K562 (cell line): ENCODE measurements around the gene RERE. TPM values are rescaled to one million over a fixed set of nuclear protein-coding genes. Genes with fewer than 3 reads are reported as not detected.

ENCODE experiments used
- ATAC-seq: fragments of 200-7000 bp; cut with Tn5 transposase; 3 replicates; pipeline ENCODE4 v1.9.1; 2020; ENCODE audit warnings: moderate library complexity
- BruUV-seq: library from RNA; stranded (reverse); fragments of 400-500 nt; replicated peaks from 2 replicates; lab custom pipeline; 2021; lab: Mats Ljungman, UMichigan
- CTCF ChIA-PET: fragments of 300-600 bp; formaldehyde crosslinking; extraction: SDS; loops from one replicate; lab custom pipeline; 2021; ENCODE audit warnings: low intra/inter-chr PET ratio; lab: Yijun Ruan, JAX
- POLR2A ChIA-PET: fragments of 300-600, 350-650 bp; sonication (Branson Sonifier 250); formaldehyde crosslinking; extraction: SDS; loops from one replicate; lab custom pipeline; 2021; ENCODE audit warnings: antibody characterized with exemption, inconsistent platforms; lab: Yijun Ruan, JAX
- DNase-seq, 4 experiments: peaks; one replicate each; pipeline versions ENCODE4 v3.0.0 to v3.0.0-alpha.2; 2011 to 2018; ENCODE audit warnings: low spot score in 3 of 4, mixed read lengths in 3 of 4; ENCODE audit errors: extremely low read depth in 1 of 4
- FAIRE-seq: peaks from 2 replicates; lab custom pipeline; 2011; peaks lifted over from hg19 to GRCh38; lab: Jason Lieb, UNC
- H2AFZ ChIP-seq: 2 replicates; pipeline ENCODE4 v1.6.0; 2011; ENCODE audit warnings: low read depth, low read length, control low read depth, inconsistent platforms
- H3K27ac ChIP-seq: fragments of 200-600 bp; 3 replicates; pipeline ENCODE4 v1.8.0; 2011; ENCODE audit warnings: low read depth, mild to moderate bottlenecking, control low read depth, inconsistent platforms, low read length, moderate library complexity, mixed read lengths; ENCODE audit errors: extremely low read depth
- H3K27me3 ChIP-seq, 2 experiments: fragments of 300-600 bp in 1 of 2; 2 replicates in 1 of 2; 3 replicates in 1 of 2; pipeline versions ENCODE4 v1.6.0 to v1.8.0; 2011; ENCODE audit warnings: inconsistent platforms in 2 of 2, low read length in 2 of 2, mild to moderate bottlenecking in 1 of 2, mixed read lengths in 1 of 2, moderate library complexity in 1 of 2; ENCODE audit not compliant: control insufficient read depth in 2 of 2, insufficient read depth in 2 of 2
- H3K36me3 ChIP-seq: fragments of 300-600 bp; 3 replicates; pipeline ENCODE4 v1.8.0; 2011; ENCODE audit warnings: mild to moderate bottlenecking, low read length, inconsistent platforms; ENCODE audit not compliant: control insufficient read depth, insufficient read depth
- H3K4me1 ChIP-seq, 2 experiments: fragments of 200-600 bp in 1 of 2; replicated peaks in 1 of 2; 2 replicates in 1 of 2; 3 replicates in 1 of 2; pipeline versions ENCODE4 v1.5.1 to v1.8.0; 2011; ENCODE audit warnings: inconsistent platforms in 2 of 2, low read length in 2 of 2, mild to moderate bottlenecking in 1 of 2, mixed read lengths in 1 of 2, moderate library complexity in 1 of 2; ENCODE audit not compliant: control insufficient read depth in 2 of 2, insufficient read depth in 2 of 2
- H3K4me2 ChIP-seq: 2 replicates; pipeline ENCODE4 v1.6.1; 2011; ENCODE audit warnings: low read length, control low read depth, inconsistent platforms, mixed read lengths; ENCODE audit not compliant: insufficient read depth
- H3K4me3 ChIP-seq: fragments of 200-600 bp; sonication (generic), shearing (Covaris generic); 2 replicates; pipeline ENCODE4 v1.5.1; 2016; ENCODE audit warnings: control low read depth, inconsistent platforms
- H3K79me2 ChIP-seq: fragments of 200-600 bp; 3 replicates; pipeline ENCODE4 v1.8.0; 2011; ENCODE audit warnings: low read length, inconsistent platforms; ENCODE audit not compliant: control insufficient read depth, insufficient read depth
- H3K9ac ChIP-seq, 2 experiments: 2 replicates each; pipeline versions ENCODE4 v1.6.0 to v1.6.1; 2011; ENCODE audit warnings: low read depth in 2 of 2, low read length in 2 of 2, control low read depth in 1 of 2, inconsistent platforms in 1 of 2, mild to moderate bottlenecking in 1 of 2, mixed read lengths in 1 of 2; ENCODE audit not compliant: insufficient read depth in 1 of 2
- H3K9me1 ChIP-seq: one replicate; pipeline ENCODE4 v1.6.0; 2011; ENCODE audit warnings: inconsistent platforms, mild to moderate bottlenecking, low read length, moderate library complexity; ENCODE audit not compliant: control insufficient read depth, insufficient read depth
- H3K9me3 ChIP-seq: replicated peaks from 2 replicates; pipeline ENCODE4 v1.5.1; 2011; ENCODE audit warnings: low read depth, low read length, inconsistent platforms; ENCODE audit not compliant: control insufficient read depth, insufficient read depth
- H4K20me1 ChIP-seq: replicated peaks from 2 replicates; pipeline ENCODE4 v1.6.1; 2011; ENCODE audit warnings: low read length, inconsistent platforms, mixed read lengths; ENCODE audit not compliant: control insufficient read depth, insufficient read depth
- CBX8 ChIP-seq: fragments of 200-600 bp; sonication (generic); IDR thresholded peaks from 2 replicates; pipeline ENCODE4 v1.6.1; 2012; ENCODE audit warnings: borderline replicate concordance, mixed run types, low read depth, mild to moderate bottlenecking, moderate library complexity, mixed read lengths, low read length, control low read depth, inconsistent platforms; ENCODE audit not compliant: poor library complexity, severe bottlenecking; ENCODE audit errors: extremely low read depth
- CHD4 ChIP-seq: fragments of 200-600 bp; sonication (generic); IDR thresholded peaks from 3 replicates; pipeline ENCODE4 v1.6.1; 2012; ENCODE audit warnings: low read depth, mild to moderate bottlenecking, mixed read lengths, low read length, inconsistent platforms; ENCODE audit not compliant: insufficient read depth, insufficient replicate concordance, poor library complexity, severe bottlenecking
- CREM ChIP-seq: IDR thresholded peaks from 2 replicates; pipeline ENCODE4 v1.6.1; 2014; ENCODE audit warnings: antibody characterized with exemption, low read depth
- EHMT2 ChIP-seq: fragments of 450-650 bp; IDR thresholded peaks from 2 replicates; pipeline ENCODE4 v1.6.1; 2018; ENCODE audit warnings: antibody characterized with exemption
- ETV6 ChIP-seq, 3 experiments: fragments of 150-350 bp in 1 of 3; sonication (generic) in 1 of 3; formaldehyde crosslinking in 1 of 3; IDR thresholded peaks; 2 replicates each; pipeline versions ENCODE4 v1.6.1 to v1.8.0; 2014 to 2022; ENCODE audit warnings: borderline replicate concordance in 2 of 3, low read depth in 2 of 3, antibody characterized with exemption in 1 of 3, low read length in 1 of 3, mild to moderate bottlenecking in 1 of 3, missing genetic modification reagents in 1 of 3
- FOXJ2 ChIP-seq: fragments of 200-800 bp; sonication (Bioruptor generic); IDR thresholded peaks from 2 replicates; pipeline ENCODE4 v1.6.1; 2016; ENCODE audit warnings: missing genetic modification characterization, missing compliant biosample characterization
- GTF2A2 ChIP-seq: IDR thresholded peaks from 2 replicates; pipeline ENCODE4 v1.6.1; 2016; ENCODE audit warnings: mild to moderate bottlenecking, missing genetic modification characterization, missing compliant biosample characterization
- JUND ChIP-seq, 2 experiments: IDR thresholded peaks; 2 replicates in 1 of 2; 3 replicates in 1 of 2; pipeline ENCODE4 v1.6.1; 2011; ENCODE audit warnings: borderline replicate concordance in 2 of 2, low read depth in 2 of 2, low read length in 2 of 2, improper control_type of control experiment in 1 of 2, missing biosample characterization in 1 of 2, missing genetic modification characterization in 1 of 2, missing genetic modification reagents in 1 of 2
- MXD1 ChIP-seq: fragments of 250-450 bp; sonication (Bioruptor Pico); IDR thresholded peaks from 2 replicates; pipeline ENCODE4 v1.8.0; 2021; ENCODE audit warnings: borderline replicate concordance, mild to moderate bottlenecking, moderate library complexity; ENCODE audit not compliant: poor library complexity, severe bottlenecking
- PCBP1 ChIP-seq: fragments of 200-400 bp; formaldehyde crosslinking; IDR thresholded peaks from 2 replicates; pipeline ENCODE4 v1.6.1; 2018; ENCODE audit warnings: mild to moderate bottlenecking, low read depth, low read length; ENCODE audit not compliant: poor library complexity, severe bottlenecking
- RUNX1 ChIP-seq: sonication (generic); IDR thresholded peaks from 2 replicates; pipeline ENCODE4 v1.6.1; 2016; ENCODE audit warnings: antibody characterized with exemption, low read depth
- SMAD1 ChIP-seq: fragments of 150-350 bp; IDR thresholded peaks from 2 replicates; pipeline ENCODE4 v1.6.1; 2014; ENCODE audit warnings: low read length, low read depth; ENCODE audit not compliant: partially characterized antibody
- SRSF3 ChIP-seq: fragments of 200-400 bp; formaldehyde crosslinking; IDR thresholded peaks from 2 replicates; pipeline ENCODE4 v1.6.1; 2016; ENCODE audit warnings: mild to moderate bottlenecking, low read length, moderate library complexity; ENCODE audit not compliant: insufficient read depth
- TEAD2 ChIP-seq: fragments of 450-650 bp; IDR thresholded peaks from 2 replicates; pipeline ENCODE4 v1.6.1; 2016; ENCODE audit warnings: missing genetic modification characterization, control low read depth, missing compliant biosample characterization
- ZKSCAN3 ChIP-seq: fragments of 250-450 bp; sonication (Bioruptor Pico); IDR thresholded peaks from 2 replicates; pipeline ENCODE4 v1.4.0; 2020
- ZNF280B ChIP-seq: fragments of 250-450 bp; sonication (Bioruptor Pico); IDR thresholded peaks from 2 replicates; pipeline ENCODE4 v1.5.1; 2021; ENCODE audit warnings: mild to moderate bottlenecking
- ZNF431 ChIP-seq: sonication (generic); formaldehyde crosslinking; IDR thresholded peaks from 2 replicates; pipeline ENCODE4 v1.8.0; 2022; ENCODE audit warnings: mild to moderate bottlenecking, missing genetic modification reagents
- ZNF780A ChIP-seq: fragments of 250-450 bp; sonication (Bioruptor Pico); IDR thresholded peaks from 2 replicates; pipeline ENCODE4 v1.5.0; 2021; ENCODE audit warnings: mild to moderate bottlenecking
- ZZZ3 ChIP-seq: fragments of 450-650 bp; IDR thresholded peaks from 2 replicates; pipeline ENCODE4 v1.6.1; 2016; ENCODE audit warnings: antibody characterized with exemption, mild to moderate bottlenecking, moderate library complexity
- WGBS: fragments of 100-300 bp; shearing (Covaris generic); methylation state at CpG from one replicate; pipeline ENCODE4 v1.1.6; 2016; ENCODE audit warnings: low coverage, mixed read lengths; ENCODE audit not compliant: insufficient coverage; ENCODE audit errors: missing lambda C conversion rate; 5-methylcytosine and 5-hydroxymethylcytosine counted together
- in situ Hi-C: fragments of 300-500 bp; cut with MboI; formaldehyde crosslinking; loops from 4 replicates; pipeline ENCODE4 v1.15.0; 2018; ENCODE audit warnings: inconsistent platforms, mixed read lengths
- intact Hi-C: fragments of 100-400 bp; cut with micrococcal nuclease; formaldehyde crosslinking; loops from 2 replicates; pipeline ENCODE4 v1.14.2; 2022
- polyA plus RNA-seq, 8 experiments: library from polyadenylated mRNA; depleted of rRNA in 4 of 8; stranded (reverse) in 5 of 8; unstranded in 3 of 8; fragments of >200 nt; fragmentation: Nextera tagmentation in 2 of 8; fragmentation: Illumina TruSeq in 1 of 8; extraction: Ambion mirVana in 2 of 8; extraction: Trizol in 1 of 8; gene quantifications; 2 replicates each; pipeline versions ENCODE4 v1.2.1 to v1.2.3, GENCODE V29; 2011 to 2014; ENCODE audit warnings: inconsistent platforms in 1 of 8, missing spikeins in 1 of 8
- total RNA-seq, 7 experiments: library from RNA; depleted of rRNA in 6 of 7; stranded (reverse); fragments of >200 nt in 6 of 7; fragmentation: Illumina TruSeq in 2 of 7; extraction: Trizol in 2 of 7; gene quantifications; 2 replicates each; pipeline versions ENCODE4 v1.2.1 to v1.2.3, GENCODE V29; 2011 to 2021; ENCODE audit warnings: low replicate concordance in 1 of 7

RERE gene
- total and polyA plus RNA-seq, 9 of the 15 experiments (the other 6 are each of a cell fraction or from before 2014, with no cell fraction given) = 3.0 to 51.5 (median 13.4) TPM

GRCh38 chr1:8471451-8471850 lies 346.0 kb downstream of the RERE start (continued):
- TF ChIP-seq ZNF280B (CRISPR knock-in tag) (no peak), EHMT2 (no peak), SRSF3 (no peak), SMAD1 (no peak), ETV6 (IDR thresholded peaks at IDR 0.05; ENCODE audit: borderline replicate concordance in 1 of 2, low read depth in 2 of 2, low read length in 1 of 2) (no peak), ETV6 (CRISPR knock-in tag; IDR thresholded peaks at IDR 0.05; ENCODE audit: borderline replicate concordance) (no peak)

- H3K9me1 ChIP-seq = no peaks in the 10 kb centered on the region
- H2AFZ ChIP-seq = no peak overlapping the region
- H4K20me1 ChIP-seq = no peaks in the 10 kb centered on the region
- H3K79me2 ChIP-seq = no peaks in the 10 kb centered on the region
- peaks cover under 1 to 10% of the 10 kb centered on the region in 2 experiments; a peak in 4 of 5 replicates for H3K4me1 ChIP-seq
- H3K9ac ChIP-seq = no peak overlapping the region
- H3K4me3 ChIP-seq = no peak overlapping the region
- intact Hi-C loops = no loop called here
- no peak for ATAC-seq
- H3K4me2 ChIP-seq = no peak overlapping the region
- H3K36me3 ChIP-seq = no peaks in the 10 kb centered on the region; the same call in 1 of the 3 replicates
- POLR2A ChIA-PET = interaction anchor here (1.1 to 1.3 kb wide), 5 partner anchors 9 to 232 kb away, joined by 3 to 5 read pairs (median 3); no protein-coding TSS in a partner anchor
- in situ Hi-C loops = no loop called here
- BruUV-seq = no TSS peak
- DNase-seq = no peak
- CTCF ChIA-PET = no interaction called here
- no peaks in the 10 kb centered on the region for H3K27me3 ChIP-seq
- no peak for FAIRE-seq
- WGBS = 77% methylated on average over 4 of the region's 4 CpGs
- no peaks in the 10 kb centered on the region for H3K9me3 ChIP-seq
- H3K27ac ChIP-seq = no peak overlapping the region
- no peak for TF ChIP-seq FOXJ2 (tag)
- no peak for TF ChIP-seq ZNF431 (CRISPR knock-in tag)
- no peak for TF ChIP-seq ZZZ3
- no peak for TF ChIP-seq ZKSCAN3 (CRISPR knock-in tag)
- no peak for TF ChIP-seq CBX8
- no peak for TF ChIP-seq TEAD2 (tag)
- TF ChIP-seq JUND (IDR thresholded peaks at IDR 0.05; ENCODE audit: borderline replicate concordance, low read depth, low read length) = no peak
- TF ChIP-seq JUND (tag; IDR thresholded peaks at IDR 0.05; ENCODE audit: borderline replicate concordance, low read depth, low read length) = no peak
- no peak for TF ChIP-seq MXD1
- no peak for TF ChIP-seq ZNF780A (CRISPR knock-in tag)
- TF ChIP-seq RUNX1 = no peak
- no peak for TF ChIP-seq GTF2A2 (tag)
- TF ChIP-seq CHD4 = no peak
- TF ChIP-seq PCBP1 = no peak
- no peak for TF ChIP-seq CREM
These were observed 348.7 kb downstream of the RERE start for GRCh38 chr1:8468751-8469150.
